DOHH2 (cell line): ENCODE measurements around the gene GJA5.

Source experiments
- H3F3A ChIP-seq: fragments of 200-600 bp; sonication (generic), shearing (Covaris generic); 2 replicates; pipeline ENCODE4 v1.6.0; 2016; ENCODE audit warnings: antibody characterized with exemption, mild to moderate bottlenecking; ENCODE audit not compliant: control insufficient read depth, insufficient read depth
- H3K27ac ChIP-seq: fragments of 200-600 bp; sonication (generic); 2 replicates; pipeline ENCODE4 v1.5.1; 2014; ENCODE audit warnings: low read depth, mild to moderate bottlenecking, low read length, moderate library complexity
- H3K27me3 ChIP-seq: fragments of 200-600 bp; sonication (generic); 2 replicates; pipeline ENCODE4 v1.6.1; 2014; ENCODE audit warnings: mild to moderate bottlenecking, low read length, mixed read lengths; ENCODE audit not compliant: control insufficient read depth
- H3K36me3 ChIP-seq: fragments of 200-600 bp; sonication (generic); 2 replicates; pipeline ENCODE4 v1.6.1; 2014; ENCODE audit warnings: mild to moderate bottlenecking, low read length, moderate library complexity, mixed read lengths; ENCODE audit not compliant: control insufficient read depth
- H3K4me1 ChIP-seq: fragments of 200-600 bp; sonication (generic); 2 replicates; pipeline ENCODE4 v1.6.1; 2014; ENCODE audit warnings: mild to moderate bottlenecking, low read length, mixed read lengths; ENCODE audit not compliant: control insufficient read depth
- H3K4me2 ChIP-seq: fragments of 200-600 bp; sonication (generic); 2 replicates; pipeline ENCODE4 v1.6.0; 2014; ENCODE audit warnings: mild to moderate bottlenecking, low read length, moderate library complexity
- H3K4me3 ChIP-seq: fragments of 200-600 bp; sonication (generic); 2 replicates; pipeline ENCODE4 v1.5.1; 2014; ENCODE audit warnings: mild to moderate bottlenecking, low read length, mixed read lengths
- H3K79me2 ChIP-seq: fragments of 200-600 bp; sonication (generic); 2 replicates; pipeline ENCODE4 v1.6.1; 2014; ENCODE audit warnings: mild to moderate bottlenecking, low read length, mixed read lengths; ENCODE audit not compliant: control insufficient read depth
- H3K9me2 ChIP-seq: fragments of 200-600 bp; sonication (generic); replicated peaks from 2 replicates; pipeline ENCODE4 v1.6.1; 2014; ENCODE audit warnings: mild to moderate bottlenecking, low read length, mixed read lengths; ENCODE audit not compliant: control insufficient read depth
- H3K9me3 ChIP-seq: fragments of 200-600 bp; sonication (generic); 2 replicates; pipeline ENCODE4 v1.6.1; 2014; ENCODE audit warnings: antibody characterized with exemption, low read length, mixed read lengths; ENCODE audit not compliant: control insufficient read depth, insufficient read depth
- H4K20me1 ChIP-seq: fragments of 200-600 bp; sonication (generic); 2 replicates; pipeline ENCODE4 v1.6.0; 2014; ENCODE audit warnings: low read depth, mild to moderate bottlenecking, antibody characterized with exemption, low read length, moderate library complexity; ENCODE audit not compliant: control insufficient read depth, insufficient read depth
- CTCF ChIP-seq: fragments of 200-600 bp; sonication (generic); IDR thresholded peaks from one replicate; pipeline ENCODE4 v1.5.1; 2014; ENCODE audit warnings: antibody characterized with exemption, mild to moderate bottlenecking, low read depth, low read length; ENCODE audit not compliant: poor library complexity, severe bottlenecking
- EZH2phosphoT487 ChIP-seq: fragments of 200-600 bp; sonication (generic); IDR thresholded peaks from 2 replicates; pipeline ENCODE4 v1.6.1; 2017; ENCODE audit warnings: borderline replicate concordance, mild to moderate bottlenecking, antibody characterized with exemption, low read length, moderate library complexity, mixed read lengths

The GJA5 gene

GRCh38 chr1:147768101-147768500, 7.7 kb upstream of the GJA5 start:
- no peaks in the 10 kb centered on the region for H3K9me2 ChIP-seq
- H3F3A ChIP-seq: no peaks in the 10 kb centered on the region

GRCh38 chr1:147762233-147763024, 2.0 kb upstream of the GJA5 start:
- no peaks in the 10 kb centered on the region for H3K27me3 ChIP-seq
- no peaks in the 10 kb centered on the region for H3K9me2 ChIP-seq
- H3K79me2 ChIP-seq: no peaks in the 10 kb centered on the region
- TF ChIP-seq EZH2phosphoT487 (no peak), CTCF (no peak)
- H3K4me2 ChIP-seq: peak overlapping the region; percentile 6
- H3K9me3 ChIP-seq: no peaks in the 10 kb centered on the region
- H4K20me1 ChIP-seq: no peaks in the 10 kb centered on the region
- no peaks in the 10 kb centered on the region for H3K36me3 ChIP-seq
- H3K4me1 ChIP-seq: peaks cover 11% of the 10 kb centered on the region
- H3F3A ChIP-seq: no peaks in the 10 kb centered on the region
- 0 out of 2 replicates have a peak overlapping the region, but pooled peaks have one; percentile 7 for H3K4me3 ChIP-seq
- H3K27ac ChIP-seq: no peak overlapping the region

More at GRCh38 chr1:147768101-147768500, 7.7 kb upstream of the GJA5 start:
- Histone ChIP-seq H3K27ac (no peak overlapping the region), H3K4me3 (no peak overlapping the region), H3K4me2 (no peak overlapping the region), H3K36me3 (no peaks in the 10 kb centered on the region), H3K27me3 (peaks cover 7% of the 10 kb centered on the region; the same call in 1 of the 2 replicates), H3K79me2 (no peaks in the 10 kb centered on the region), H3K4me1 (peaks cover under 1% of the 10 kb centered on the region; the same call in 1 of the 2 replicates), H3K9me3 (no peaks in the 10 kb centered on the region), H4K20me1 (no peaks in the 10 kb centered on the region)
- TF ChIP-seq CTCF (no peak), EZH2phosphoT487 (no peak)

- H3K4me1 ChIP-seq: peaks cover 11% of the 10 kb centered on the region
- no peak for TF ChIP-seq EZH2phosphoT487
- no peak for TF ChIP-seq CTCF
- H3K4me2 ChIP-seq: no peak overlapping the region
- H3K36me3 ChIP-seq: no peaks in the 10 kb centered on the region
- no peaks in the 10 kb centered on the region for H4K20me1 ChIP-seq
- H3K9me3 ChIP-seq: no peaks in the 10 kb centered on the region
- no peak overlapping the region for H3K4me3 ChIP-seq
- H3K27ac ChIP-seq: no peak overlapping the region
- no peaks in the 10 kb centered on the region for H3F3A ChIP-seq
- H3K27me3 ChIP-seq: no peaks in the 10 kb centered on the region
- H3K79me2 ChIP-seq: no peaks in the 10 kb centered on the region
- H3K9me2 ChIP-seq: no peaks in the 10 kb centered on the region
Observed at GRCh38 chr1:147758379-147759100, 1.9 kb downstream of the GJA5 start.
